ENCODE results near the gene FOXO1.

GRCh38 chr13:40694426-40694825, 28.0 kb upstream of the FOXO1 start:
- TF ChIP-seq CTCF (IDR thresholded peaks at IDR 0.05; ENCODE audit: low read depth, low read length): no peak
- TF ChIP-seq, protein P1, sequence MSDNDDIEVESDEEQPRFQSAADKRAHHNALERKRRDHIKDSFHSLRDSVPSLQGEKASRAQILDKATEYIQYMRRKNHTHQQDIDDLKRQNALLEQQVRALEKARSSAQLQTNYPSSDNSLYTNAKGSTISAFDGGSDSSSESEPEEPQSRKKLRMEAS (IDR thresholded peaks at IDR 0.05; ENCODE audit: low read depth, low read length): no peak
- no peak for TF ChIP-seq POLR2A (IDR thresholded peaks at IDR 0.05; ENCODE audit: extremely low read depth, insufficient read length)
- no peak for TF ChIP-seq MYC (IDR thresholded peaks at IDR 0.05; ENCODE audit: low read depth, low read length)
